ENCODE results near the gene PLD4.
"Not testable (repeated sequence)": the region's sequence is repeated elsewhere in the genome, so short reads cannot be mapped to it uniquely, and the experiment has no call there.

Gene PLD4

DNA sequence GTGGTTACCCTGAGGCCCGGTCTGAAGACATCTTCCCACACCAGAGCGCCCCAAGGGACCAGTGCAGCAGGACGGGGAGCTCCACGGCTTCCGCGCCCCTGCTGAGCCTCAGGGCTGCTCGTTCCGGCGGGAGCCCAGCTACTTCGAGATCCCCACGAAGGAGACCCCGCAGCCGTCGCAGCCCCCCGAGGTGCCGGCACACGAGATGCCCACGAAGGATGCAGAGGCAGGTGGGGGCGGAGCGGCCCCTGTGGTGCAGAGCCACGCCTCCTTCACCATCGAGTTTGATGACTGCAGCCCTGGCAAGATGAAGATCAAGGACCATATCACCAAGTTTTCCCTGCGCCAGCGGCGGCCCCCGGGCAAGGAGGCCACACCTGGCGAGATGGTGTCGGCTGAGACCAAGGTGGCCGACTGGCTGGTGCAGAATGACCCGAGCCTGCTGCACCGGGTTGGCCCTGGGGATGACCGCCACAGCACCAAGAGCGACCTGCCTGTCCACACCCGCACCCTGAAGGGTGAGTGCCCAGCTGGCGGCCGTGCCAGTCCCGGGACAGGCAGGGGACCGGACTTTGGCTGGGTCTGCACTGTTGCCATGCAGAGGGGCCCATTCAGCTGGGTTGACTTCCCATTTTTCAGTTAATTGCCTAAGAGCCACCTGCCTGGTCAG is 41.6 kb upstream of the PLD4 start:
- Histone ChIP-seq H3K4me3 (ENCODE audit: low read depth, low read length, poor library complexity, severe bottlenecking) (no peak overlapping the region), H2AFZ (ENCODE audit: low read length) (no peak overlapping the region), H3K9ac (ENCODE audit: low read length) (no peak overlapping the region), H3K4me2 (ENCODE audit: low read length) (no peak overlapping the region), H3K79me2 (ENCODE audit: insufficient read depth, low read length) (no peaks in the 10 kb centered on the region), H4K20me1 (ENCODE audit: insufficient read depth, low read length) (no peaks in the 10 kb centered on the region), H3F3A (ENCODE audit: insufficient read depth, low read length) (no peaks in the 10 kb centered on the region), H3K9me3 (ENCODE audit: low read length) (no peaks in the 10 kb centered on the region), H3K4me1 (ENCODE audit: insufficient read depth, low read length, severe bottlenecking) (no peaks in the 10 kb centered on the region), H3K9me2 (ENCODE audit: low read depth, low read length) (no peaks in the 10 kb centered on the region), H3K27me3 (ENCODE audit: insufficient read depth, low read length) (peaks cover 11% of the 10 kb centered on the region; the same call in 1 of the 2 replicates), H3K27ac (ENCODE audit: low read depth, low read length, poor library complexity, severe bottlenecking) (no peak overlapping the region), H3K36me3 (ENCODE audit: insufficient read depth, low read length) (no peaks in the 10 kb centered on the region)
- no peak for TF ChIP-seq EZH2 (IDR thresholded peaks at IDR 0.05; ENCODE audit: borderline replicate concordance, low read length)
- TF ChIP-seq, protein P1, sequence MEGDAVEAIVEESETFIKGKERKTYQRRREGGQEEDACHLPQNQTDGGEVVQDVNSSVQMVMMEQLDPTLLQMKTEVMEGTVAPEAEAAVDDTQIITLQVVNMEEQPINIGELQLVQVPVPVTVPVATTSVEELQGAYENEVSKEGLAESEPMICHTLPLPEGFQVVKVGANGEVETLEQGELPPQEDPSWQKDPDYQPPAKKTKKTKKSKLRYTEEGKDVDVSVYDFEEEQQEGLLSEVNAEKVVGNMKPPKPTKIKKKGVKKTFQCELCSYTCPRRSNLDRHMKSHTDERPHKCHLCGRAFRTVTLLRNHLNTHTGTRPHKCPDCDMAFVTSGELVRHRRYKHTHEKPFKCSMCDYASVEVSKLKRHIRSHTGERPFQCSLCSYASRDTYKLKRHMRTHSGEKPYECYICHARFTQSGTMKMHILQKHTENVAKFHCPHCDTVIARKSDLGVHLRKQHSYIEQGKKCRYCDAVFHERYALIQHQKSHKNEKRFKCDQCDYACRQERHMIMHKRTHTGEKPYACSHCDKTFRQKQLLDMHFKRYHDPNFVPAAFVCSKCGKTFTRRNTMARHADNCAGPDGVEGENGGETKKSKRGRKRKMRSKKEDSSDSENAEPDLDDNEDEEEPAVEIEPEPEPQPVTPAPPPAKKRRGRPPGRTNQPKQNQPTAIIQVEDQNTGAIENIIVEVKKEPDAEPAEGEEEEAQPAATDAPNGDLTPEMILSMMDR (IDR thresholded peaks at IDR 0.05; ENCODE audit: low read length) = no peak

DNA sequence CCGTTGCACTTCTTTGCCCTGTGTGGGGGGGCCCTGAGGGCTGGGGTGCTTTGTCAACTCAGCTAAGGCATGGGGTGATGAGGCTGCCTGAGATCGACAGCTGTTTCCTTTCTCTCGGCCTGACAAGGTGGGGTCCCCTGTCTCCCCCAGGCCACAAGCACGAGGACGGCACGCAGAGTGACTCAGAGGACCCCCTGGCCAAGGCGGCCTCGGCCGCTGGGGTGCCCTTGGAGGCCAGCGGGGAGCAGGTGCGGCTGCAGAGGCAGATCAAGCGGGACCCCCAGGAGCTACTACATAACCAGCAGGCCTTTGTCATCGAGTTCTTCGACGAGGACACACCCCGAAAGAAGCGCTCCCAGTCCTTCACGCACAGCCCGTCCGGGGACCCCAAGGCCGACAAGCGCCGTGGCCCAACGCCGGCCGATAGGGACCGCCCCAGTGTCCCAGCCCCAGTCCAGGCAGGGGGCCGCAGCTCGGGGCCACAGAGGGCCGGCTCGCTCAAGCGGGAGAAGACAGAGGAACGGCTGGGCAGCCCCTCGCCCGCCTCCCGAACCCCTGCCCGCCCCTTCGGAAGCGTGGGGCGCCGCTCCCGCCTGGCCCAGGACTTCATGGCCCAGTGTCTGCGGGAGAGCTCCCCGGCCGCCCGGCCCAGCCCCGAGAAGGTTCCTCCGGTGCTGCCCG is 40.9 kb upstream of the PLD4 start:
- Histone ChIP-seq H3K27ac (ENCODE audit: low read depth, low read length, poor library complexity, severe bottlenecking) (no peak overlapping the region), H3K4me2 (ENCODE audit: low read length) (no peak overlapping the region), H3K9me3 (ENCODE audit: low read length) (no peaks in the 10 kb centered on the region), H3K4me3 (ENCODE audit: low read depth, low read length, poor library complexity, severe bottlenecking) (no peak overlapping the region), H3K27me3 (ENCODE audit: insufficient read depth, low read length) (peaks cover 11% of the 10 kb centered on the region; the same call in 1 of the 2 replicates), H3K9ac (ENCODE audit: low read length) (no peak overlapping the region), H3K9me2 (ENCODE audit: low read depth, low read length) (no peaks in the 10 kb centered on the region), H2AFZ (ENCODE audit: low read length) (no peak overlapping the region), H3K4me1 (ENCODE audit: insufficient read depth, low read length, severe bottlenecking) (no peaks in the 10 kb centered on the region), H4K20me1 (ENCODE audit: insufficient read depth, low read length) (no peaks in the 10 kb centered on the region), H3K36me3 (ENCODE audit: insufficient read depth, low read length) (no peaks in the 10 kb centered on the region), H3F3A (ENCODE audit: insufficient read depth, low read length) (no peaks in the 10 kb centered on the region), H3K79me2 (ENCODE audit: insufficient read depth, low read length) (no peaks in the 10 kb centered on the region)
- TF ChIP-seq EZH2 (IDR thresholded peaks at IDR 0.05; ENCODE audit: borderline replicate concordance, low read length) = no peak
- TF ChIP-seq, protein P1 (IDR thresholded peaks at IDR 0.05; ENCODE audit: low read length) = no peak

DNA sequence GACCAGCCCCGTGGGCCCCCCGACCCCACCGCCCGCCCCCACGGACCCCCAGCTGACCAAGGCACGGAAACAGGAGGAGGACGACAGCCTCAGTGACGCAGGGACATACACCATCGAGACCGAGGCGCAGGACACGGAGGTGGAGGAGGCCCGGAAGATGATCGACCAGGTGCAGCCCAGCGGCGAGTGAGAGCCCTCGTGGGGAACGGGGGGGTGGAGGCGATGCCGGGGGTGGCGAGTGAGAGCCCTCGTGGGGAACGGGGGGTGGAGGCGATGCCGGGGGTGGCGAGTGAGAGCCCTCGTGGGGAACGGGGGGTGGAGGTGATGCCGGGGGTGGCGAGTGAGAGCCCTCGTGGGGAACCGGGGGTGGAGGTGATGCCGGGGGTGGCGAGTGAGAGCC is 40.3 kb upstream of the PLD4 start:
- not testable (repeated sequence) for H3K4me3 ChIP-seq (ENCODE audit: low read depth, low read length, poor library complexity, severe bottlenecking); H3K9ac ChIP-seq (ENCODE audit: low read length); H3K4me2 ChIP-seq (ENCODE audit: low read length); H3K4me1 ChIP-seq (ENCODE audit: insufficient read depth, low read length, severe bottlenecking); H4K20me1 ChIP-seq (ENCODE audit: insufficient read depth, low read length); H3K79me2 ChIP-seq (ENCODE audit: insufficient read depth, low read length); H3K36me3 ChIP-seq (ENCODE audit: insufficient read depth, low read length); H3K27ac ChIP-seq (ENCODE audit: low read depth, low read length, poor library complexity, severe bottlenecking); H3K9me2 ChIP-seq (ENCODE audit: low read depth, low read length); H2AFZ ChIP-seq (ENCODE audit: low read length); H3F3A ChIP-seq (ENCODE audit: insufficient read depth, low read length); H3K9me3 ChIP-seq (ENCODE audit: low read length)
- H3K27me3 ChIP-seq (ENCODE audit: insufficient read depth, low read length) = peaks cover 11% of the 10 kb centered on the region; the same call in 1 of the 2 replicates

Data from OCI-LY1 (cell line).